ENCODE results near the gene FBRS.
"Not testable (repeated sequence)": the region's sequence is repeated elsewhere in the genome, so short reads cannot be mapped to it uniquely, and the experiment has no call there.

Gene FBRS

DNA sequence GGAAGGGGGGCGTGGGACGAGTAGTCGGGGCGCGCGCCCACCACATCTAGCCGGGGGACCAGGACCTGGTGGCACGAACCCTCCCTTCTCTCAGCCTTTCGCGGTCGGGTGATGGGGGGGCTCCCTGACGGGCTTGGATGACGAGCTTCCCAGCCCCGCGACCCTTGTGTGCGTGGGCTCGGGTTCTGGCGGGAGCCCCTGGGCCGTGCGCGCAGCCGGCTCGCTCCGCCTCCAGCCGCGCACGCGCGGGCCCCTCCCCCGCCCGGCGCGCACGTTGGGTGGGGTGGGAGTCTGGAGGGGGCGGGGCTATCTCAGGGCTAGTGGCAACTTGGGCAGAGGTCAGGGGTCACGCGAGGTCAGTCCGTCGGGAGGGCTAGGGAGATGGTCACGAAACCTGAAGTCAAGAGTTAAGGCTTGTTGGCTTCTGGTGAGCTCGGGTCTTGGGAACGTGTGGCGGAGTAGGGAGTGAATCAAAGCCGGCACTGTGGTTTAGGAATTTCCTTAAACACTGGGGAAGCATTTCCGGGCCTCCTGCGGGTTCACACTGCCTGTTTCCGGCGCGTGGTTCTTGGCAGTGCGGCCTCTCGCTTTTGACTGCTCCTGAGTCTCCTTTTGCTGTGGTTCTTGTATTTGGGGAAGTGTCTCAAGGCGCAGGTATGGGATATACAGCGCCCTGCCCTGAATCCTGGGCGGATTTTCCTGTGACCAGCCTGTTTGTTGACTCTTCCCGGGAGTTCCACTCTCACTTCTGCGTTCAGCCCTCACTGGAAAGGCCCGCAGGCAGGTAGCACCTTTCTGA lies 40.8 kb downstream of the FBRS start, which contains the start of gene SRCAP:
TSS of gene SRCAP (plus strand) at position 356 of the 799 bp plus-strand sequence. CDS start 1,654 bp downstream, outside the sequence.
- peak; percentile 72 for DNase-seq

DNA sequence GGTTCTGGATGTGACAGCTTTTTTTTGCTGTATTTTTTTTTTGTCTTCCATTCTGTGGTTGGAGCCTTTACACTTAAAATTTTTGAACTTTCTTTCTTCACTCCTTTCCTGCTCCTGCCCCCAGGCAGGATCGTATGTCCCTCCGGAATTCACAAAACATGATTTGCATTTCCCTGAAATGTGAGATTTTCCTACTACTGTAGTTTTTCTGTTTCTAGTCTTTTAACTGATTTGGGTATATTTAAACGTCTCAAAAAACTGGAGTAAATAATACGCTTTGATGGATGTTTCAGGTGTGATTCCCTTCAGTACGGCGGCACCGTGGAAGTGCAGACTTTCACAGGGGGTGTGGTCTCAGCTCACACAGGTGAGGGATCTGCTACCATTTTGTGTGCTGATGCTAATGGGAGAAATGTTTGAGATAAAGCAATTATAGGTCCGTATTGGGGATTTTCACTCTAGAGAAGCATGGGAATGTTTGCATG lies 41.4 kb downstream of the FBRS start:
- no peak for DNase-seq

DNA sequence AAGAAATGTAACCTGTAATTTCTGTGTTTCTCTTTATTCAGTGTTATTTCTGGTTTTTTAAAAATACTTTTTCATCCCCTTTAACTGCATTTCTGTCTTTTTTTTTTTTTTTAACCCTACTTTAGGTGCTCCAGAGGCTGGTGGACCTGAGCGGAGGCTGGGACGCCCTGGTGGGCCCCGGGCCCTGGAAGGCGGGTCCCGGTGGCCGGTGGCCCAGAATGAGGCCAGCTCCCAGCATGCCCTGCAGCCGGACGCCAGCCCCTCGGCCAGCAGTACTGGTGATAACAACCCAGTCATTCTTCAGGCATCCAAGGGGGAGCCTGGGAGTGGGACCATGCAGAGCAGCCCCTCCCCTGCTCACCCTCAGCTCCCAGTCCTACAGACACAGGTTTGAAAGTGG lies 42.3 kb downstream of the FBRS start:
- DNase-seq, result no peak

DNA sequence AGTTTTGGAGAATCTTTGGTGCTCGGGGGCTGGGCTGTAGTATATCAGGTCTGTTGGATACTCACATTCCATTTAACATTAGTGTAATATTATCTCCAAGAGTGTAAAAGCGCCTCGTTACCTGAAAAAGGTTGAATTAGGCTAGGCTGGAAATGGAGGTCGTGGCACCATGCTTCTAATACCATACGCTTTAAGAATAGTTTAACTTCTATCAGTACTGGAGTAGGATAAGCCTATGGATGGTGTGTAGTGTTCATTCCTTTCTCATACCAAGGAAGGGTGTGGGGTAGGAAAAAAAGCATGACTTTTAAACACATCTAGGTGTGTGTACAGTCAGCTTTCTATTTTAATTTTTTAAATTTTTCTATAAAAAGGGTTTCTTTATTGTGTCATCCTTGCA lies 42.7 kb downstream of the FBRS start:
- DNase-seq, result no peak

DNA sequence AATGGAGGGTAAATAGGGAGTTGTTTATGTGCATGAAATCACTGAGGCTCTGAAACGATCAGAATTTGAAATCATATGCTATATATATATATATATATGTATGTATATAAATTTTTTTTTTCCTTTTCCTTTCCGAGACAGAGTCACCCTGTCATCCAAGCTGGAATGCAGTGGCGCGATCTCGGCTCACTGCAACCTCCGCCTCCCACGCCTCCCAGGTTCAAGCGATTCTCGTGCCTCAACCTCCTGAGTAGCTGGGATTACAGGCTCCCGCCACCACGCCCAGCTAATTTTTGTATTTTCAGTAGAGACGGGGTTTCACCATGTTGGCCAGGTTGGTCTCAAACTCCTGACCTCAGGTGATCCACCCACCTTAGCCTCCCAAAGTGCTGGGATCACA lies 44.8 kb downstream of the FBRS start:
- DNase-seq, result not testable (repeated sequence)

DNA sequence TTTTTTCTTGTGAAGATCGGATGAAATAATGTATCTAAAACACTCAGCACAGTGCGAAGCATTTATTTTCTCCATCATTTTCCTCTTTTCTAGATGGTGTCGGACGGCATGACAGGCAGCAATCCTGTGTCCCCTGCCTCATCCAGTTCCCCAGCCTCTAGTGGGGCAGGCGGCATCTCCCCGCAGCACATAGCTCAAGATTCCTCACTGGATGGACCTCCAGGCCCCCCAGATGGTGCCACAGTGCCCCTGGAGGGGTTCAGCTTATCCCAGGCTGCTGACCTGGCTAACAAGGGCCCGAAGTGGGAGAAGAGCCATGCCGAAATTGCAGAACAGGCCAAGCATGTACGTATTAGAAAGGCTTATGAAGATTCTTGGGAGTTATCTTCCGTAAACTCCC lies 45.7 kb downstream of the FBRS start:
- no peak for DNase-seq

DNA sequence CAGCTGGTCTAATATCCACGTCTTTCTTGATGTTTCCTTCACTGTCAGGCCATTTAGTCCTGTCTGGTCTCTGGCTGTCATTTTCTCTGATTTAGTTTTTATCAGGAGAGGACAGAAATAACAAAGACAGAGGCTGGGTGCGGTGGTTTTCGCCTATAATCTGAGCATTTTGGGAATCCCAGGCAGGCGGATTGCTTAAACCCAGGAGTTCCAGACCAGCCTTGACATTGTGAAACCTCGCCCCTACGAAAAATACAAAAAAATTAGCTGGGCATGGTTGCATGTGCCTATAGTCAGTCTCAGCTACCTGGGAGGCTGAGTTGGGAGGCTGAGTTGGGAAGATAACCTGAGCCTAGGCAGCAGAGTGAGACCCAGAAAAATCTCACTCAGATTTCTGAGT lies 47.8 kb downstream of the FBRS start:
- DNase-seq, result no peak

DNA sequence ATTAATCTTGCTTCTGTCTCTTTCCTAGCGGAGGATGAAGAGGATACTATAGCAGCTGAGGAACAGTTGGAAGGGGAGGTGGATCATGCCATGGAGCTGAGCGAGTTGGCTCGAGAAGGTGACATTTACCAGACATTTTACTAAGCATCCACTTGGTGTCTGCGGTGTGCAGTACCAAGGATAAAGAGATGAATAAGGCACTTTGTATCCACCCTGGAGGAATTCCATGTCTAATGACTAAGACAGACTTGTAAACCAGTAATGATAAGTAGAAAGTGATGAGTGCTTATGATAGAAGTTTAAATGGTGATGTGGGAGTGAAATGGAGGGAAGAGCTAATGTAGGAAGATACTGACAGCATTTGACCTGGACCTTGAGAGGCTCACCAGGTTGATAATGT lies 52.7 kb downstream of the FBRS start:
- no peak for DNase-seq

DNA sequence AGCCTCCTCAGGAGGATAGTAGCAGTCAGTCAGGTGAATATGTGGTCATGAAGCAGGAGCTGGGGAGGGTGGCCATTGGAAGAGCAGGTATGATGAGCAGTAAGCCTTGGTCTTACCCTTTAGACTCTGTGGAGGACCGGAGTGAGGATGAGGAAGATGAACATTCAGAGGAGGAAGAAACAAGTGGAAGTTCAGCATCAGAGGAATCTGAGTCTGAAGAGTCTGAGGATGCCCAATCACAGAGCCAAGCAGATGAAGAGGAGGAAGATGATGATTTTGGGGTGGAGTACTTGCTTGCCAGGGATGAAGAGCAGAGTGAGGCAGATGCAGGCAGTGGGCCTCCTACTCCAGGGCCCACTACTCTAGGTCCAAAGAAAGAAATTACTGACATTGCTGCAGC lies 53.5 kb downstream of the FBRS start:
- DNase-seq, result no peak

DNA sequence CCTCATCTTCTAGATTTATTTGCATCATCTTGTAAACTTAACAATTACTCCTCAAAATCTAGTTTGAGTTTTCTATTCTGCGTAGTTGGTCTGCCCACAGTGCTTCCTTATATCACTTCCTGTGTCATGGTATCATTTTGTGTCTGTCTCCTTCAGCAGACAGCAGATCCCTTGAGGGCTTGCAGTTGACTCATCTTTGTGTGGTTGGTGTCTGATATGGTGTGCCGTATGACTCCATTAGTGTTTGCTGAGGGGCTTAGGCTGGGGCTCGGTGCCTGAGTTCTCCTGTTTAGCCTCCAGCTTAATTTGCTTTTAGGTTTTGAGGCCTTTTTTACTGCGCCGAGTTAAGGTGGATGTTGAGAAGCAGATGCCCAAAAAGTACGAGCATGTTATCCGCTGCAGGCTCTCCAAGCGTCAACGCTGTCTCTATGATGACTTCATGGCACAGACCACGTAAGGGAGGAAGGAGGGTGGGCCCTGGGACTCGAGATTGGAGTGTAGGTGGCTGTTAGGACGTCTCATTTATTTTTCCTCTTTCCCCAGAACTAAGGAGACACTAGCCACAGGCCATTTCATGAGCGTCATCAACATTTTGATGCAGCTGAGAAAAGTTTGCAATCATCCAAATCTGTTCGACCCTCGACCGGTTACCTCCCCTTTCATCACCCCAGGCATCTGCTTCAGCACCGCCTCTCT lies 57.7 kb downstream of the FBRS start:
- DNase-seq, result no peak

DNA sequence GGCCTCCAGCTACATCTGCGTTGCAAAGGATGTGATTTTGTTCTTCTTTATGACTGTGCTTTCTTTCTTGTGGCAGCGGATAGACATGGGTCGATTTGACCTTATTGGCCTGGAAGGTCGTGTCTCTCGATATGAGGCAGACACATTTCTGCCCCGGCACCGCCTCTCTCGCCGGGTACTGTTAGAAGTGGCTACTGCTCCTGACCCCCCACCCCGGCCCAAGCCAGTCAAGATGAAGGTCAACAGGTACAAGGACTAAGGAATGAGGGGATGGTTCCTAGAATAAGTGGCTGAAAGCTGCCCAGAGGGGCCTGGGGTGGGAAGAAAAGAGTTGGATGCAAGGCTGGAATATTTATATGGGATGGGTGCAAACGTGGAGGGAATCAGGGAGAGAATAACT lies 61.9 kb downstream of the FBRS start:
- no peak for DNase-seq

Measured in fibroblast of skin of abdomen (primary cell).